Keratinocyte (primary cell): ENCODE results near the gene KCNN4. TPM values are rescaled to one million over a fixed set of nuclear protein-coding genes. Genes with fewer than 3 reads are reported as not detected.
A peak's percentile ranks its signal among the peaks of the same experiment; 100 is the strongest.

Experiments
- DNase-seq: peaks from one replicate; pipeline ENCODE4 v3.0.0-alpha.2; 2011; ENCODE audit warnings: low read depth, missing footprints, low spot score
- FAIRE-seq: peaks from 2 replicates; lab custom pipeline; 2011; peaks lifted over from hg19 to GRCh38; lab: Jason Lieb, UNC
- H2AFZ ChIP-seq: 2 replicates; pipeline ENCODE4 v1.6.0; 2012; ENCODE audit warnings: low read length, control low read depth, inconsistent platforms; ENCODE audit not compliant: control insufficient read depth
- H3K27ac ChIP-seq: 2 replicates; pipeline ENCODE4 v1.5.1; 2011; ENCODE audit warnings: low read length; ENCODE audit not compliant: control insufficient read depth, insufficient read depth
- H3K27me3 ChIP-seq: 3 replicates; pipeline ENCODE4 v1.6.0; 2011; ENCODE audit warnings: low read length; ENCODE audit not compliant: control insufficient read depth, insufficient read depth; ENCODE audit errors: extremely low read depth
- H3K36me3 ChIP-seq, 2 experiments: 2 replicates in 1 of 2; 3 replicates in 1 of 2; pipeline ENCODE4 v1.5.1; 2011; ENCODE audit warnings: low read length in 2 of 2, mild to moderate bottlenecking in 1 of 2; ENCODE audit not compliant: control insufficient read depth in 2 of 2, insufficient read depth in 2 of 2; ENCODE audit errors: extremely low read depth in 1 of 2
- H3K4me1 ChIP-seq: 3 replicates; pipeline ENCODE4 v1.5.1; 2011; ENCODE audit warnings: low read length; ENCODE audit not compliant: control insufficient read depth, insufficient read depth; ENCODE audit errors: extremely low read depth
- H3K4me2 ChIP-seq: 3 replicates; pipeline ENCODE4 v1.6.0; 2011; ENCODE audit warnings: low read depth, low read length; ENCODE audit not compliant: control insufficient read depth, insufficient read depth; ENCODE audit errors: extremely low read depth
- H3K4me3 ChIP-seq, 3 experiments: fragments of 200-600 bp in 1 of 3; sonication (generic) in 1 of 3; 2 replicates in 2 of 3; 3 replicates in 1 of 3; pipeline ENCODE4 v1.5.1; 2011 to 2016; ENCODE audit warnings: low read length in 3 of 3, mild to moderate bottlenecking in 3 of 3, control low read depth in 2 of 3, inconsistent platforms in 1 of 3, low read depth in 1 of 3, mixed read lengths in 1 of 3, mixed run types in 1 of 3, moderate library complexity in 1 of 3; ENCODE audit not compliant: control insufficient read depth in 2 of 3, insufficient read depth in 2 of 3; ENCODE audit errors: extremely low read depth in 1 of 3
- H3K79me2 ChIP-seq: 2 replicates; pipeline ENCODE4 v1.6.0; 2012; ENCODE audit warnings: low read length; ENCODE audit not compliant: control insufficient read depth, insufficient read depth
- H3K9ac ChIP-seq: 3 replicates; pipeline ENCODE4 v1.6.0; 2011; ENCODE audit warnings: low read length; ENCODE audit not compliant: control insufficient read depth, insufficient read depth; ENCODE audit errors: extremely low read depth
- H3K9me1 ChIP-seq: 3 replicates; pipeline ENCODE4 v1.6.0; 2011; ENCODE audit warnings: low read length; ENCODE audit not compliant: control insufficient read depth, insufficient read depth; ENCODE audit errors: extremely low read depth
- H3K9me3 ChIP-seq: 2 replicates; pipeline ENCODE4 v1.5.1; 2012; ENCODE audit warnings: low read depth, low read length; ENCODE audit not compliant: control insufficient read depth
- H4K20me1 ChIP-seq: 3 replicates; pipeline ENCODE4 v1.6.0; 2011; ENCODE audit warnings: low read length; ENCODE audit not compliant: control insufficient read depth, insufficient read depth; ENCODE audit errors: extremely low read depth
- CTCF ChIP-seq, 3 experiments: IDR thresholded peaks in 1 of 3; conservative IDR thresholded peaks in 1 of 3; optimal IDR thresholded peaks in 1 of 3; 2 replicates in 2 of 3; 3 replicates in 1 of 3; pipeline versions ENCODE3 to v1.5.1; 2011; ENCODE audit warnings: low read length in 3 of 3, mild to moderate bottlenecking in 3 of 3, moderate library complexity in 2 of 3, control low read depth in 1 of 3, inconsistent platforms in 1 of 3; ENCODE audit not compliant: insufficient read depth in 2 of 3; ENCODE audit errors: extremely low read depth in 1 of 3
- EZH2 ChIP-seq: IDR thresholded peaks from one replicate; pipeline ENCODE4 v1.6.1; 2012; ENCODE audit warnings: inconsistent platforms, mild to moderate bottlenecking, low read length, moderate library complexity
- dilution Hi-C: fragments of 300-500 bp; cut with MboI; formaldehyde crosslinking; loops from one replicate; pipeline ENCODE4 v1.7.0; 2020; ENCODE audit warnings: low sequenced_read_pairs; ENCODE audit not compliant: extremely low pct_ligation_motif_present
- polyA plus RNA-seq, 5 experiments: library from polyadenylated mRNA; depleted of rRNA in 3 of 5; stranded (reverse) in 3 of 5; stranded (forward) in 1 of 5; unstranded in 1 of 5; fragments of >200 nt; gene quantifications; 1 replicate in 1 of 5; 2 replicates in 3 of 5; 3 replicates in 1 of 5; pipeline versions ENCODE4 v1.2.1 to v1.2.3, GENCODE V29; 2011 to 2012; ENCODE audit warnings: missing spikeins in 2 of 5, low read depth in 1 of 5, low replicate concordance in 1 of 5

Gene KCNN4
- polyA plus RNA-seq, 1 donor (not counting 4 experiments of a cell fraction or from before 2014, with no cell fraction given), result 9.8 TPM

DNA sequence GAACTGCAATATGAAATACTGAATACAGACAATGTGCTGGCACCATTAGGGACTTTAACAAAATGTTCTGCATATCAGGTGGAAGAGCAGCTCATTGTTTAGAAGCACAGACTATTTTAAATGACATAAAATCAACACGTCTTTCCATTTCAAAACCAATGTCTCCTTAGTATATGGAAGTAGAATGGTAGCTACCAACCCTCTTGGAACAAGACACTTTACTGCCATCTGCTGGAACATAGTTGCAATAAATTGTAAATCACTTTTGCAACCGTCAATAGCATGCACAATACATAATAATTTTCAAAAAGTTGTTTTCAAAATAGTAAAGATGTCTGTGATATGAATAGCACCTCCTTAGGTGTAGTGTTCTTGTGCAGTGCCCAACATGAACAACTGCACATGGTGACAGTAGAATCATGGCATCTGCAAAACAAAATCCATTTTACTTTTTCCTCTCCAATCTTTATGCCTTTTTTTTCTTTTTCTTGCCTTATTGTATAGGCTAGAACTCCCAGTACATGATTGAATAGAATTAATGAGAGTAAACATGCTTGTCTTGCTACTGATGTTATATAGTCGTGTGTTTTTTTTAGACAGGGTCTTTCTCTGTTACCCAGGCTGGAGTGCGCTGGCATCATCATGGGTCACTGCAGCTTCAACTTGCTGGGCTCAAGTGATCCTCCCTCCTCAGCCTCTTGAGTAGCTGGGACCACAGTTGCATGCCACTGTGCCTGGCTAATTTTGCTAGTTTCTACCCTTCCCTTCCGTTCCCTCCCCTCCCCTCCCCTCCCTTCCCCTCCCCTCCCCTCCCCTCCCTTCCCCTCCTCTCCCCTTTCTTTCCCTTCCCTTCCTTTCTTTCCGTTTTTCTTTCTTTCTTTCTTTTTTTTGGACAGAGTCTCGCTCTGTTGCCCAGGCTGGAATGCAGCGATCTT is 29.3 kb upstream of the KCNN4 start:
- Histone ChIP-seq H3K4me1 (peaks cover 7% of the 10 kb centered on the region), H3K79me2 (no peaks in the 10 kb centered on the region), H3K27ac (peak overlapping the region; percentile 8), H3K9ac (no peak overlapping the region), H4K20me1 (no peaks in the 10 kb centered on the region), H3K4me3 (no peak overlapping the region), H3K9me1 (no peaks in the 10 kb centered on the region), H3K9me3 (no peaks in the 10 kb centered on the region), H3K36me3 (no peaks in the 10 kb centered on the region), H3K4me2 (peak overlapping the region; percentile 36), H2AFZ (no peak overlapping the region), H3K27me3 (no peaks in the 10 kb centered on the region)
- DNase-seq, result no peak
- dilution Hi-C loops, result no loop called here
- peak; percentile 87 for FAIRE-seq
- TF ChIP-seq EZH2 (no peak), CTCF (optimal IDR thresholded peaks at IDR 0.05 in 1 of 3, IDR thresholded peaks at IDR 0.05 in 1 of 3, conservative IDR thresholded peaks at IDR 0.05 in 1 of 3; ENCODE audit: extremely low read depth in 1 of 3, insufficient read depth in 2 of 3, low read length in 3 of 3) (peak in 2 of 3 experiments; percentile 38 to 47)

DNA sequence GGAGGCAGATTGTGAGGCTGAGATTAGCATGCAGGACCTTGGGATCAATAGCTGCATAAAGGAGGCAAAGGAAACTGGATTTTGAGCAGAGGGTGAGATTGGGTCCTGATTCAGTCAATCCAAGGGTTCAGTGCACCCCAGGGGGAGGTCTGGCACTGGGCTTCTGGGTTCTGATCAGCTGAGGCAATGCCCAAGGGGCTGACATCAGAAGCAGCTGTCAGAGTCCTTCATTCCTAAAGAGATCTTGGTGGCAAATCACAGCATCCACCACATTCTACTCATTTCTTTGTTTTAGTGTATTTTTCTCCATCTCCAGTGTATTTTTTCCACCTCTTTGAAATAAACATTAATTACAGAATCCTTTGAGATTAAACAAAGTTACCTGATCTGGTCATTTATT is 26.9 kb upstream of the KCNN4 start:
- no peaks in the 10 kb centered on the region for H3K36me3 ChIP-seq

More for the DNA sequence above, 26.9 kb upstream of the KCNN4 start:
- Histone ChIP-seq H3K27me3 (no peaks in the 10 kb centered on the region), H2AFZ (no peak overlapping the region), H3K4me1 (peaks cover 7% of the 10 kb centered on the region), H4K20me1 (no peaks in the 10 kb centered on the region), H3K27ac (no peak overlapping the region), H3K9ac (no peak overlapping the region), H3K4me3 (no peak overlapping the region), H3K9me3 (no peaks in the 10 kb centered on the region), H3K9me1 (no peaks in the 10 kb centered on the region), H3K4me2 (no peak overlapping the region), H3K79me2 (no peaks in the 10 kb centered on the region)
- TF ChIP-seq EZH2 (no peak), CTCF (optimal IDR thresholded peaks at IDR 0.05 in 1 of 3, IDR thresholded peaks at IDR 0.05 in 1 of 3, conservative IDR thresholded peaks at IDR 0.05 in 1 of 3; ENCODE audit: extremely low read depth in 1 of 3, insufficient read depth in 2 of 3, low read length in 3 of 3) (no peak)
- FAIRE-seq, result no peak
- no peak for DNase-seq
- dilution Hi-C loops, result no loop called here
